Stimulated activated CD4-positive, alpha-beta T cell treated with anti-CD3 and anti-CD28 coated beads, Interleukin-15, amount 100 ng/mL, for 48 hours (primary cell): Measurements from ENCODE around the gene CDC7.
"Not testable (repeated sequence)": the region's sequence is repeated elsewhere in the genome, so short reads cannot be mapped to it uniquely, and the experiment has no call there.

Source experiments
- DNase-seq, 2 donors: peaks; one replicate each; pipeline ENCODE4 v3.0.0-alpha.2; 2020; ENCODE audit warnings: low read depth in 2 of 2

Gene CDC7

GRCh38 chr1:91510754-91511153 is 10.1 kb downstream of the CDC7 start:
- no peak for DNase-seq

- no peak for DNase-seq
Measured at GRCh38 chr1:91511386-91511785, 10.7 kb downstream of the CDC7 start.

DNA sequence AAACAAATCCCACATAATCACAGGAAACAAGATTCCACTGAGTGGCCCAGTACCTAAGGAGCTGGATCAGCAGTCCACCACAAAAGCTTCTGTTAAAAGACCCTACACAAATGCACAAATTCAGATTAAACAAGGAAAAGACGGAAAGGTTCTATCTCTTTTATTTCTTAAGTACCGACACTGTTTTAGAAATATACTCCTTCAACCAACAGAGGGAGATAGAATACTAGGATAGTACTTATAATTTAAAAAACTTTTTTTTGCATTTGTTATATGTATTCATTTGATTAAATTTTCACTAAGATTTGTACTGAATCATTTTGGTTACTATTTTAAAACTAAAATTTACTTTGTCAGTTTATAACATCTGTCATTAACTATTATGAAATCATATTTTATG is 12.5 kb downstream of the CDC7 start:
- DNase-seq, result no peak

- no peak for DNase-seq
Measured at GRCh38 chr1:91513706-91514105, 13.1 kb downstream of the CDC7 start.

DNA sequence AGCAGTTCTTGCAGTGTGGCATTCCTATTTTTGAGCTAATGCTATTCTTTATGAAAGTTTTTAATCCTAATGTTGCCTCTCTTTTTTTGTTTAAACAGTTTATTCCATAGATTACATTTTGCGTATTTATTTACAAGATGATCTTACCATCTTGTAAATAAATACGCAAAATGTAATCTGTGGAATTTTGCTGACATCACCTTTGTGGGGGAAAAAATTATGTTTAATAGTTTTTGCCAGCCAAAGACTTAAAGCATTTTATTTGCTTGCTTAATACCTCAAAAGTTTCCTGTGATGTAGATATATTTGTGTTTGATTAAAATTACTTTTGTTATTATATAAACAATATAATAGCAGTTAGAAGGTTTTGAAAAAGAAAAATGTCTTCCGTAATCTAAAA is 15.3 kb downstream of the CDC7 start:
- no peak for DNase-seq

DNA sequence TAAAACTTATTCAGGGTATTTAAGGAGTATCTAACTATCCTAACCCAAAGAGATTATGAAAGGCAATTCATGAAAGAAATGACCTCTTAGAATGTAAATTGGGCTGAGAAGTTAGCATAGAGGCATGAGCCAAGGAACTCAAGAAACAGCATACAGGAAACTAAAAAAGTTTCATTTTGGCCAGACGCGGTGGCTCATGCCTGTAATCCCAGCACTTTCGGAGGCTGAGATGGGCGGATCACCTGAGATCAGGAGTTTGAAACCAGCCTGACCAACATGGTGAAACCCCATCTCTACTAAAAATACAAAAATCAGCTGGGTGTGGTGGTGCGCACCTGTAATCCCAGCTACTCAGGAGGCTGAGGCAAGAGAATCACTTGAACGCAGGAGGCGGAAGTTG is 16.0 kb downstream of the CDC7 start:
- DNase-seq, result not testable (repeated sequence)

DNA sequence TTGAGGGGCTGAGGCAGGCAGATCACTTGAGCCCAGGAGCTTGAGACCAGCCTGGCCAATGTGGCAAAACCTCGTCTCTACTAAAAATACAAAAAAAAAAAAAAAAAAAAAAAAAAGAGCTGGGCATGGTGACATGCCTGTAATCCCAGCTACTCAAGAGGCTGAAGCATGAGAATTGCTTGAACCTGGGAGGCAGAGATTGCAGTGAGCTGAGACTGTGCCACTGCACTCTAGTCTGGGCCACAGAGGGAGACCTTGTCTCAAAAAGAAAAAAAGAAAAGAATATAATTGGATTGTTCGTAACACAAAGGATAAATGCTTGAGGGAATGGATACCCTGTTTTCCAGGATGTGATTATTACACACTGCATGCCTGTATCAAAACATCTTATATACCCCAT is 18.5 kb downstream of the CDC7 start:
- DNase-seq, result not testable (repeated sequence)

DNA sequence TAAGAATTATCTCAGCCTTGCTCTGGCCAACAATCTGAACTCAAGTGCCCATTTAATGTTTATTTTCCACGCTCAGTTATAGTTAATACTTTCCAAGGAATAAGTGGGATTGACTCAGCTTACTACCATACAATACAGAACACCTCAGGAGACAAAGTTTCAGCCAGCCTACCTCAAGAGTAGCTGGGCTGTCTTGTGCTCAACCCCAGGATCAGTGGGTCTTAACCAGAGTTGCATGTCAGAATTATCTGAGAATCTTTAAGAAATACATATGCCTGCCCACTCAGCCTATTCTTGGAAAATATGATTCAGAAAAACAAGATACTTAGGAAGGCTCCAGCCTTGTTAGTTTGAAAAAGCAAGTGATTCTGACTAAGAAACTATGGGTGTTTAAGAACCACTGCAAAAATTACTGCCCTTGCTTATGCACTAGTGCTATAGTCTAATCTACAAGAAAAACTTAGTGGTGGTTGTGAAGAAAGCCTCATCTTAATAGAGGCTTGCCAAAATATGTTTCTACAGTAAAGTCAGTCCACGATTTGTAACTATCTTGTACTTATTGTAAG is 20.4 kb downstream of the CDC7 start:
- no peak for DNase-seq

- peak; percentile 19 to 30 for DNase-seq
Measured at GRCh38 chr1:91523482-91523881, 22.8 kb downstream of the CDC7 start.

- DNase-seq, result no peak
Measured at GRCh38 chr1:91526496-91526895, 25.8 kb downstream of the CDC7 start.

GRCh38 chr1:91527266-91527765 is 26.7 kb downstream of the CDC7 start:
- DNase-seq, result no peak

GRCh38 chr1:91527781-91528180 is 27.1 kb downstream of the CDC7 start:
- DNase-seq, result no peak

GRCh38 chr1:91529856-91530255 is 29.2 kb downstream of the CDC7 start:
- DNase-seq, result no peak

DNA sequence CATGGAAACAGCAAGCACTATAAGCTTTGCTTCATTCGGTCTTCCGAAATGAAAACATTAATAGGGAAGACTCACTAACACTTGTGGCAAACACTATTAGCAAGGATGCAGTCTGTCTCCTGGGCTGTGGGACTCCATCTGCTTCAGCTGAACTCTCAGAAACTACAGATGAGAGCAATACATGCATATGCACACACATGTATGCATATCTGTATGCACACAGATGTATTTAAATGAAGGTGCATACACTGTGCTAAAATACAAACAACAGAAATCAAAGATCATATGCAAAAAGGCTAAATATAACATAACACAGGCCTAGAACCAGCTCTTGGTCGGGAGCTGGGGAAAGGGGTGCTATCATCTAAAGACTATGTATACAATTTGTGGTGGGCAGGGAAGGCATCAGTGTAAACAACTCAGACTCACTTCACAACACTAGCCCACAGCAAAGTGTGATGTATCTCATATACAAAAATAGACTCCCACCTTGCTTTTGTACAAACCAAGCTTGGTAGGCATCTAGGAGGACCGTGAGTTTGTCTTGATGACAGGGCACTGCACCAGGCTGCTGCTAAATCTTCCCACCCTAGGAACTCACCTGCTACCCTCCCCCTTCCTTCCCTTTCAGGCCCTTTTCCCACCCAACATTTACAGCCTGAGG is 32.8 kb downstream of the CDC7 start:
- DNase-seq, result no peak

GRCh38 chr1:91535441-91535840 is 34.8 kb downstream of the CDC7 start:
- DNase-seq, result no peak

DNA sequence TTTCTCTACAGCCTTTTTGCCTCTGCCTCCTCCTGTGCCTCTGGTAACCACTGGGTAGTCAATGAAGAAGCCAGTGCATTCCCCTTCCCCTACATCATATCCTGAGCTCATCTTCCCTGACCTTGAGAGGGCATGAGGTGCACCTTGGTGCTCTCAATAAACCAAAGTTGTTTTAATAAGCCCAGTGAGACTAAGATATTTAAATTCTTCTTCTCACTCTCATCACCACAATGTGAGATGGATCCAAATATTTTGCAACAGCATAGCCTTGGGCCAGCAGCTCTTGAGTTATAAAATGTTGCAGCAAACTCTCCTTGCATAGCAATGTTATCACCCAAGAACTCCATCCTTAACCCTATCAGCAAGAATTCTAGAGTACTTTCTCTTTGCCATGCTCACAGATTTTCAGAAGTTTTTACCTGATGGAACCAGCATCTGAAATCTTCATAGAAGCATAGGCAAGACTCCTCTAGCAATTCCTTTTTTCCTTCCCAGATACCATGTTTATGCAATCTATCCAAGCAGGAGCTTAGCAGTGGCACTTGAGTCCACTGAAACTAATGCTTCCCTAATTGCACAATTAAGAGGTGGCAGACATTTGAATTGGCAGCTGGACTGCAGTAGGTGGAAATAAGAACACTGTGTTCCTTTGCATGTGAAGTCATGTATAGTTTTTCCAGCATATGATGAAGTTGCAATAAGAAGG is 36.8 kb downstream of the CDC7 start:
- no peak for DNase-seq

- DNase-seq, result no peak
Measured at GRCh38 chr1:91537987-91538304, 37.3 kb downstream of the CDC7 start.

DNA sequence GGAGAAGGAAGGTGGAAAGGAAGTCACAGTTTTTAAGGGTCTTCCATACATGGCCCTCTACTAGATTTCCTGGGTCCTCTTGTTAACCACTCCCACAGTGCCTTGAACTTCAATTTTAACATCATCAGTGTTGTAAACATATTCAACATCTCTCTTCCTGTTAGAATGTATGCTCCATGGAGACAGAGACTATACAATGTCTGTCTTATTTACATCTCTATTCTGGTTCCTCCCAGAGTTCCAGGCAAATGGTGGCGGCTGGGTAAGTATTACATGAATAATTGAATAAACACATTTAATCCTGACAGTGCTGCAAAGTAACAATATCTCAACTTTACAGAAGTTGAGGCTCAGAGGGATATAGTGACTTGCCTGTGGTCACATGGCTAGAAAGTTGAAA is 40.3 kb downstream of the CDC7 start:
- DNase-seq, result no peak

- DNase-seq, result no peak
Measured at GRCh38 chr1:91541918-91542533, 41.4 kb downstream of the CDC7 start.

DNA sequence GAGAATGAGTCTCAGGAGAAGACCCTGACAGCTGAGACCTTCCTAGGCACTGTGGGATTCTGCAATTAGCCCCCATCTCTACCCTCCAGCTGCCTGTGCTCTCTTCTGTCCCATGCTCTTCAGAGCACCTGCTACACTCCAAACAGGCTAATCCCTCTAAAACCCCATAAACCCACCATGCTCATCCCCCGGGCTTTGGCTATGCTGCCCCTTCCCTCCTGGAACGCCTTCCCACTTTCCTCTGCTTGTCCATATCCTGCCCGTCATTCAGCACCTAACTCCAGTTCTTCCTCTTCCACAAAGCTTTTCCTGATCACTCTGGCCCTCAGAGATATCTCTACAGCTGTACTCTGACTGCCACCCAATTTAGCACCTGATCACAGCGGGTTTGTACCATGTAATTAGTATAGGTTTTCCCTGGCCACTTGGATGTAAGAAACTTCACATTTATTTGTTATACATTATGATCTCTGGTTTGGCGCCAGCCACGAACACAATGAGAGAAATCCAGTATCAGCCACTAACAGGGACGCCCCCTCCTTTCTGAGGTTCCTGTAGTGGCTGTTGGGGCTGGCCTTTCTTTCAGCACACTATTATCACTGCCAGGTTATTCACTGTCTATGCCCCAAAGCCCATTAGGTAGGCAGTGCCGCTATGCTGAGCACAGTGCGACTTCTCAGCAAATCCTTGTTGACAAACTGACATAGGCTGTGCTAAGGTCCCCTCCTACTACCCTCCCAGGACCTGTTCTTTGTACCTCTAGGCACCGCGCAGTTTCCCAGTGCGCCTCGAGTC is 45.1 kb downstream of the CDC7 start:
- no peak for DNase-seq

GRCh38 chr1:91546301-91546581 is 45.6 kb downstream of the CDC7 start:
- DNase-seq, result no peak

- no peak for DNase-seq
Measured at GRCh38 chr1:91546876-91547275, 46.2 kb downstream of the CDC7 start.
